Measurements from ENCODE around the gene PSMA6. TPM values are rescaled to one million over a fixed set of nuclear protein-coding genes. Genes with fewer than 3 reads are reported as not detected.
"Not testable (repeated sequence)": the region's sequence is repeated elsewhere in the genome, so short reads cannot be mapped to it uniquely, and the experiment has no call there.

Gene PSMA6
- total RNA-seq, 1 donor from 2014 or later, result 225 TPM

DNA sequence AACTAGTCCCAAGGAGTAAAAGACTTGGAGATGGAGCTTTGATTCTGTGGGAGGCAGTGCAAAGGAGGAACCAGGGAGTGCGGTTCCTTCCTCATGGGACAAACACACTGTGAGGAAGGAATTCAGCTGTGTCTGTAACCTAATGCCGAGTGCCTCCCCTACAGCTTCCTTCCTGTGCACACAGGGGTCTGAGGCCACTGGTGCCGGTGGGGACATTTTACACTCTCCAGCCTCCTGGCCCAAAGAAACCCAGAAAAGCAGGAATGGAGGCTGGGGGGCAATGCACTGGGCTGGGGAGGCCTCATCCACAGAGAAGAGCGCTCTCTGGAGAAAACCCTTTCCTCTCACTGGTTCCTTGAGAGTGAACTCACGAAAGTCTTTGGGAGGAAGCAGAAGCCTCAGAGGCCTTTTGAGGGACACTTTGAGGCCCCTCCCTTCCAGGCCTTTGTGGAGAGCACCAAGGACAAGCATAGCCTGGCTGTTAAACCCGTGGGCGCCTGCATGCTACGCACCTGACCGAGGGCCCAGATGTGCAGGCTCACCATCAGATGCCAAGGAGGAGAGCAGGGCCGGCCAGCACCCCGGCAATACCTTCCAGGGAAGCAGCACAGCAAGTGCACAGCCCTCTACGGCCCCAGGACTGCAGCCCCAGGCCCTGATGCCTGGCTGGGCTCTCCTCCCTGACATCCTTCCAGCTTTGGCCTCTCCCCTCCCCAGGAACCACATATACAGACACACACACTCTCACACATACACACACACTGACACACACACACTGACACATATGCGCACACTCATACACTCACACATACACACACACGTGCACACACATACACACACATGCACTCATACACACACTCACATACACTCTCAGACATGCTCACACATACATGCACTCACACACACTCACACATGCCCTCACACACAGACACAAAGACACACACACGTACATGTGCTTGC lies 60.4 kb downstream of the PSMA6 start:
- DNase-seq (ENCODE audit: low read depth), result no peak
- Mint-ChIP-seq H3K27me3 (ENCODE audit: low read depth, unreplicated experiment) (no peaks in the 10 kb centered on the region), H3K9me3 (ENCODE audit: unreplicated experiment) (no peaks in the 10 kb centered on the region), H3K36me3 (ENCODE audit: low read depth, unreplicated experiment) (no peaks in the 10 kb centered on the region), H3K4me1 (ENCODE audit: low read depth, unreplicated experiment) (peaks cover 22% of the 10 kb centered on the region), H3K27ac (ENCODE audit: unreplicated experiment) (no peak overlapping the region), H3K4me3 (ENCODE audit: unreplicated experiment) (no peak overlapping the region)
- Histone ChIP-seq H3K9ac (ENCODE audit: low read length) (no peak overlapping the region), H3K79me2 (ENCODE audit: insufficient read depth, low read length) (no peaks in the 10 kb centered on the region), H3K9me3 (ENCODE audit: insufficient read depth, low read depth, low read length) (no peaks in the 10 kb centered on the region), H3K4me2 (ENCODE audit: low read length) (no peak overlapping the region), H3K36me3 (ENCODE audit: insufficient read depth, low read length) (no peaks in the 10 kb centered on the region), H3K27ac (ENCODE audit: low read depth, low read length) (no peak overlapping the region), H4K20me1 (ENCODE audit: insufficient read depth, low read length) (no peaks in the 10 kb centered on the region), H3K27me3 (ENCODE audit: insufficient read depth, low read length) (no peaks in the 10 kb centered on the region), H3K4me1 (ENCODE audit: insufficient read depth, low read length) (peaks cover 5% of the 10 kb centered on the region), H3K4me3 (ENCODE audit: insufficient read depth, low read depth, low read length) (no peak overlapping the region), H2AFZ (ENCODE audit: low read depth, low read length) (no peak overlapping the region)
- no peak for FAIRE-seq
- TF ChIP-seq, protein P1, sequence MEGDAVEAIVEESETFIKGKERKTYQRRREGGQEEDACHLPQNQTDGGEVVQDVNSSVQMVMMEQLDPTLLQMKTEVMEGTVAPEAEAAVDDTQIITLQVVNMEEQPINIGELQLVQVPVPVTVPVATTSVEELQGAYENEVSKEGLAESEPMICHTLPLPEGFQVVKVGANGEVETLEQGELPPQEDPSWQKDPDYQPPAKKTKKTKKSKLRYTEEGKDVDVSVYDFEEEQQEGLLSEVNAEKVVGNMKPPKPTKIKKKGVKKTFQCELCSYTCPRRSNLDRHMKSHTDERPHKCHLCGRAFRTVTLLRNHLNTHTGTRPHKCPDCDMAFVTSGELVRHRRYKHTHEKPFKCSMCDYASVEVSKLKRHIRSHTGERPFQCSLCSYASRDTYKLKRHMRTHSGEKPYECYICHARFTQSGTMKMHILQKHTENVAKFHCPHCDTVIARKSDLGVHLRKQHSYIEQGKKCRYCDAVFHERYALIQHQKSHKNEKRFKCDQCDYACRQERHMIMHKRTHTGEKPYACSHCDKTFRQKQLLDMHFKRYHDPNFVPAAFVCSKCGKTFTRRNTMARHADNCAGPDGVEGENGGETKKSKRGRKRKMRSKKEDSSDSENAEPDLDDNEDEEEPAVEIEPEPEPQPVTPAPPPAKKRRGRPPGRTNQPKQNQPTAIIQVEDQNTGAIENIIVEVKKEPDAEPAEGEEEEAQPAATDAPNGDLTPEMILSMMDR (IDR thresholded peaks at IDR 0.05; ENCODE audit: insufficient read depth, low read depth, low read length), result no peak
- no peak for TF ChIP-seq EZH2 (IDR thresholded peaks at IDR 0.05; ENCODE audit: insufficient read depth, low read length)

DNA sequence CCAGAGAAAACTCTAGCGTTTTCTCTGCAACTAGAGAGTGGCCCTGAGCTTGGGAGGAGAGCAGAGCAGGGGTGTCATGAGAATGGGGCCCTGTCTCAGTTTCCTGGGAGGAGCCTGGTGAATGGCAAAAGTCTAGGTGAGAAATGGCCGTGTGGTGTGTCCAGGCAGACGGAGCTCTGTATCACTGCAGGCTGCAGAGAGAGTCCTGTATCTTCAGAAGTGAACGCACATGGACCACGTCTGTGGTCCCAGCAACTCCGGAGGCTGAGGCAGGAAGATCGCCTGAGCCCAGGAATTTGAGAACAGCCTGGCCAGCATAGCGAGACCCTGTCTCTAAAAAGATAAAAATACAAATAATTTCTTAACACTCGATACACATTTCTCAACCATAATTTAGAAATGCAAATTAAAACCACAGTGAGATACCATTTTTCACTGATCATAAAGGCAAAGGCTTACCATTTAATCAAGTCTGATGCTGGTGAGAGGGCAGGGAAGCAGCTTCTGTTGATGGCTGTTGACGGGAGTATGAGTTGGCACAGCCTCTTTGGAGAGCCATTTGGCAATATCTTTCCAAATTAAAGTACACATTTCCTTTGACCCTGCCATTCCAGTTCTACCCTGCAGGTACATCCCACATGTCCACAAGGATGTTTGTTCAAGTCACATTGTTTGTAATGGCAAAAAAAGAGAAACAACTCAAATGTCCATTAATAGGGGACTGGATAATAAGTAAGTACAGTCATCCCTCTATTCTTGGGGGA lies 61.4 kb downstream of the PSMA6 start:
- no peaks in the 10 kb centered on the region for H3K36me3 Mint-ChIP-seq (ENCODE audit: low read depth, unreplicated experiment)
- no peak overlapping the region for H3K9ac ChIP-seq (ENCODE audit: low read length)
- TF ChIP-seq, protein P1 (IDR thresholded peaks at IDR 0.05; ENCODE audit: insufficient read depth, low read depth, low read length), result no peak
- no peak for TF ChIP-seq EZH2 (IDR thresholded peaks at IDR 0.05; ENCODE audit: insufficient read depth, low read length)
- FAIRE-seq (no peak), DNase-seq (ENCODE audit: low read depth) (no peak)
- H3K4me1 ChIP-seq (ENCODE audit: insufficient read depth, low read length), result peaks cover 5% of the 10 kb centered on the region
- H4K20me1 ChIP-seq (ENCODE audit: insufficient read depth, low read length), result no peaks in the 10 kb centered on the region
- H3K79me2 ChIP-seq (ENCODE audit: insufficient read depth, low read length), result no peaks in the 10 kb centered on the region
- peaks cover 22% of the 10 kb centered on the region for H3K4me1 Mint-ChIP-seq (ENCODE audit: low read depth, unreplicated experiment)
- no peak overlapping the region for H3K27ac ChIP-seq (ENCODE audit: low read depth, low read length)
- no peaks in the 10 kb centered on the region for H3K9me3 Mint-ChIP-seq (ENCODE audit: unreplicated experiment)
- no peak overlapping the region for H3K4me3 ChIP-seq (ENCODE audit: insufficient read depth, low read depth, low read length)
- H3K4me3 Mint-ChIP-seq (ENCODE audit: unreplicated experiment), result no peak overlapping the region
- no peak overlapping the region for H3K4me2 ChIP-seq (ENCODE audit: low read length)
- H2AFZ ChIP-seq (ENCODE audit: low read depth, low read length), result no peak overlapping the region
- H3K27me3 ChIP-seq (ENCODE audit: insufficient read depth, low read length), result no peaks in the 10 kb centered on the region
- H3K9me3 ChIP-seq (ENCODE audit: insufficient read depth, low read depth, low read length), result no peaks in the 10 kb centered on the region
- H3K27me3 Mint-ChIP-seq (ENCODE audit: low read depth, unreplicated experiment), result no peaks in the 10 kb centered on the region
- H3K36me3 ChIP-seq (ENCODE audit: insufficient read depth, low read length), result no peaks in the 10 kb centered on the region
- H3K27ac Mint-ChIP-seq (ENCODE audit: unreplicated experiment), result no peak overlapping the region

DNA sequence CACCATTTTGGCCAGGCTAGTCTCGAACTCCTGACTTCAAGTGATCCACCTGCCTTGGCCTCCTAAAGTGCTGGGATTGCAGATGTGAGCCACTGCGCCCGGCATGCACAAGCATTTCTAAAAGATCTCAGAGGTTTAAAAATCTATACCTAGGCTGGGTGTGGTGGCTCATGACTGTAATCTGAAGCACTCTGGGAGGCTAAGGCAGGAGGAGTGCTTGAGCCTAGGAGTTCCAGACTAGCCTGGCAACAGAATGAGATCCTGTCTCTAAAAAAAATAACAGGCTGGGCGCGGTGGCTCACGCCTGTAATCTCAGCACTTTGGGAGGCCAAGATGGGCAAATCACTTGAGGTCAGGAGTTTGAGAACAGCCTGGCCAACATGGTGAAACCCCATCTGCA lies 63.1 kb downstream of the PSMA6 start:
- peaks cover 22% of the 10 kb centered on the region for H3K4me1 Mint-ChIP-seq (ENCODE audit: low read depth, unreplicated experiment)
- not testable (repeated sequence) for H3K4me3 ChIP-seq (ENCODE audit: insufficient read depth, low read depth, low read length); H3K27me3 Mint-ChIP-seq (ENCODE audit: low read depth, unreplicated experiment); H3K27ac Mint-ChIP-seq (ENCODE audit: unreplicated experiment); DNase-seq (ENCODE audit: low read depth); H4K20me1 ChIP-seq (ENCODE audit: insufficient read depth, low read length); H2AFZ ChIP-seq (ENCODE audit: low read depth, low read length); H3K9me3 Mint-ChIP-seq (ENCODE audit: unreplicated experiment); H3K36me3 ChIP-seq (ENCODE audit: insufficient read depth, low read length); H3K4me1 ChIP-seq (ENCODE audit: insufficient read depth, low read length); H3K4me3 Mint-ChIP-seq (ENCODE audit: unreplicated experiment); H3K27me3 ChIP-seq (ENCODE audit: insufficient read depth, low read length); FAIRE-seq; H3K36me3 Mint-ChIP-seq (ENCODE audit: low read depth, unreplicated experiment); H3K9me3 ChIP-seq (ENCODE audit: insufficient read depth, low read depth, low read length); H3K4me2 ChIP-seq (ENCODE audit: low read length); H3K79me2 ChIP-seq (ENCODE audit: insufficient read depth, low read length); H3K9ac ChIP-seq (ENCODE audit: low read length); H3K27ac ChIP-seq (ENCODE audit: low read depth, low read length)
